Suppressor macrophage (primary cell): Measurements from ENCODE around the gene DLGAP5.

Experiments used
- DNase-seq, 4 experiments: peaks; one replicate each; pipeline ENCODE4 v3.0.0-alpha.2; 2020 to 2022
- total RNA-seq, 17 experiments: gene quantifications; one replicate each; lab custom pipeline; 2026; ENCODE audit warnings: mixed read lengths in 6 of 17, inconsistent platforms in 3 of 17; lab: John Stamatoyannopoulos, UW

The DLGAP5 gene, protein sequence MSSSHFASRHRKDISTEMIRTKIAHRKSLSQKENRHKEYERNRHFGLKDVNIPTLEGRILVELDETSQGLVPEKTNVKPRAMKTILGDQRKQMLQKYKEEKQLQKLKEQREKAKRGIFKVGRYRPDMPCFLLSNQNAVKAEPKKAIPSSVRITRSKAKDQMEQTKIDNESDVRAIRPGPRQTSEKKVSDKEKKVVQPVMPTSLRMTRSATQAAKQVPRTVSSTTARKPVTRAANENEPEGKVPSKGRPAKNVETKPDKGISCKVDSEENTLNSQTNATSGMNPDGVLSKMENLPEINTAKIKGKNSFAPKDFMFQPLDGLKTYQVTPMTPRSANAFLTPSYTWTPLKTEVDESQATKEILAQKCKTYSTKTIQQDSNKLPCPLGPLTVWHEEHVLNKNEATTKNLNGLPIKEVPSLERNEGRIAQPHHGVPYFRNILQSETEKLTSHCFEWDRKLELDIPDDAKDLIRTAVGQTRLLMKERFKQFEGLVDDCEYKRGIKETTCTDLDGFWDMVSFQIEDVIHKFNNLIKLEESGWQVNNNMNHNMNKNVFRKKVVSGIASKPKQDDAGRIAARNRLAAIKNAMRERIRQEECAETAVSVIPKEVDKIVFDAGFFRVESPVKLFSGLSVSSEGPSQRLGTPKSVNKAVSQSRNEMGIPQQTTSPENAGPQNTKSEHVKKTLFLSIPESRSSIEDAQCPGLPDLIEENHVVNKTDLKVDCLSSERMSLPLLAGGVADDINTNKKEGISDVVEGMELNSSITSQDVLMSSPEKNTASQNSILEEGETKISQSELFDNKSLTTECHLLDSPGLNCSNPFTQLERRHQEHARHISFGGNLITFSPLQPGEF
- total RNA-seq = 3.3 to 51.3 (median 14.1) reads per million in 17 experiments

DNA sequence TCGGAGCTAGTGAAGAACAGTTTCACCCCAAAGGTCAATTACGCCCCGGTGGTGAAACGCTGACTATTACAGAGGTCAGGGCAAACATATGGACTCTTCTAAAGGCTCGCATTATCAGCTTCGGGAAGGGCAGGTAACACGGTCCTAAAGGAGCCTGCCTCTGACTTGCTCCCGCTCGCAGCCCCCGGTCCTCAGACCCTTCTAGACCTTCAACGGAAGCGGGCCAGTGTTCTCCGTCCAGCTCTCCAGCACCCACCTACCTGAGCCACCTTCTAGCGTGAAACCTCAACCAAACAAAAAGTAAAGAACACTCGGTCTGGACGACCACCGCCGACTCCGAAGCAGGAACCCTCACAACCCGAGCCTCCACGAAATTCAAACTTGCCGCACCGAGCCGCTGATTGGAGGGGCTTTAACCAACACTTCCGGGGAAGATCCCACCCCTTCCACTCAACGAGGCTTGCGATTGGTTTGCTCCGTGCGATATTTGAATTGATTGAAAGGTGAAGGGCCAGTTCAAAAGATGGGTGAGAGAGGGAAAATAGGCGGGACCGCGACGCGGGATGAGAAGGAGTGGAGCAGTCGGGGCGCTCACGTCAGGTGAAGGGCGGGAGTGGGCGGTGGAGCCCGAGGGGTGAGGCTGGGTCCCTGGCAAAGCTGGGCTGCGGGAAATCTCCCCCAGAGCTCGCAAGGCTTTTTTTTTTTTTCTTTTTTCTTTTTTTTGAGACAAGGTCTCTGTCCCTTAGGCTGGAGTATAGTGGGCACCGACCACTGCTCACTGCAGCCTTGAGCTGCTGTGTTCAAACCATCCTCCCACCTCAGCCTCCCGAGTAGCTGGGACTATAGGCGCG lies at the start of gene DLGAP5:
Gene DLGAP5 (minus strand): TSS at position 383 of the 851 bp plus-strand sequence. CDS start 2,406 bp downstream, outside the sequence.
- DNase-seq = peak; percentile 93 to 95 (median 94)

DNA sequence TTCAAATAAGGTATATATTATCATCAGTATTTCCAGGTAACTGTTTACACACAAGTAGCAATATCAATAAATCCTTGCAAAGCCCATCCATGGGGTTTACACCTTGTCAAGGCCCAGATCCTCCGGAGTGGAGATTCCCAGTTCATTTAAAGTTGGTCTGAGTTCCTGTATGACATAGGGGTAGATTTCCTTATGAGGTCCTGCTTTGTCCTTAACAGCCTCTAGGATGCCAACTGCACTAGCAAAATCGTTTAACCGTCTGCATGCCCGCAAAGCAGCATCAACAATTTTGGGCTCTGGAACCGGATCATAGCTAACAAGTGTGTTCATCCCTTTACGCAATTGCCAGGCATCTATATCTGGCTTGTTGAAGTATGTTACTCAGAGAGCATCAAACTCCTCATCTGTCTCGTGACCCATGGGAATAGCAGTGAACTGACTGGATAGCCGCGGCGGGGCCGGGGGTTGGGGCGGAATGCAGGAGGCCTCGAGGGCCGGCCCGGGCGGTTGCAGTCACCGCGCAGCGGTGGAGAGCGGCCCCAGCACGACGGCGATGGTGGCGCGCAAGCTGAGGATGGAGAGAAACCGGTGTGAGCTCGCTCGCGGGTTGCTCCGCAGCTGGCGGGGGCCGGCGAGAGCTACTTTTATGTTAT lies 49.3 kb upstream of the DLGAP5 start:
- DNase-seq = no peak

DNA sequence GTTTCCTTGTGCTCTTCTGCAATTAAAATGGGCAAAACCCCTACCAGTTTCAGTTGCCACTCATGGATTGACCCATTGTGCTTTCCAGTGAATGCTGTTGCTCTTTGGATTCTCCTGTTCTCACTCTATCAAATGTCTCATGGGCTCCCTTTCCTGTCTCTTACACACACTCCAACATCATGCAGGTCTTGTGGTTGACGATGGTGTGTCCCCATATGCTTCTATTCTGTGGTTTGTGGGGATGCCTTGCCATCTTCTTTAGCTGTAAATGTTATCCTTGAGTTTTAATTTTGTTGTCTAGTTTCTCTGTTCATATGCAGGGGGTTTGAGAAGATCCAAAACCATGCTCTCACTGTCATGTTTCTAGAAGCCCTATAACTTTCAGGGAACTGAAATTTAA lies 47.9 kb upstream of the DLGAP5 start:
- no peak for DNase-seq

DNA sequence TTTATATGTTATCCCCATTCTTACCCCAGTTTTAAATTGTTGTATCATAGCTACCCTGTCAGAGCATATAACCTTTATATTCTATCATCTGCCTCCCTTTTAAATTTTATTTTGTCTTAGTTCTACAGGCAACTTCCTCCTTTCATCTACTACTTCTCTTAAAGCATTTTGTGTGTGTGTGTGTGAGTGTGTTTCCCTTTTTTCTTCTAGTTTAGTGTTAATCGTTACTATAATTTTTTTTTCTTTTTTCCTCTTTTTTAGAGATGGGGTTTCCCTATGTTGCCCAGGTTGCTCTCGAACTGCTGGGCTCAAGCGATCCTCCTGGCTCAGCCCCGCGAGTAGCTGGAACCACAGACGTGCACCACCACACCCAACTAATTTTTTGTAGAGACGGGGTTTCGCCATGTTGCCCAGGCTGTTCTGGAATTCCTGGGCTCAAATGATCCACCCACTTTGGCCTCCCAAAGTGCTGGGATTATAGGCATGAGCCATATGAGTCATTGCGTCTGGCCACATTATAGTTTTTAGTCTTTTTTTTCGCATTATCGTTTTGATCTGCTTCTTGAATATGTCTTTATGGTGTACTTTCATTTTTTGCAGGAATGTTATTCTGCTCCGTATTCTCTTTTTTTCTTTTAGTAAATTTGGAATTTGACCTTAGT lies 46.8 kb upstream of the DLGAP5 start:
- DNase-seq = peak; percentile 45 to 94 (median 88)

DNA sequence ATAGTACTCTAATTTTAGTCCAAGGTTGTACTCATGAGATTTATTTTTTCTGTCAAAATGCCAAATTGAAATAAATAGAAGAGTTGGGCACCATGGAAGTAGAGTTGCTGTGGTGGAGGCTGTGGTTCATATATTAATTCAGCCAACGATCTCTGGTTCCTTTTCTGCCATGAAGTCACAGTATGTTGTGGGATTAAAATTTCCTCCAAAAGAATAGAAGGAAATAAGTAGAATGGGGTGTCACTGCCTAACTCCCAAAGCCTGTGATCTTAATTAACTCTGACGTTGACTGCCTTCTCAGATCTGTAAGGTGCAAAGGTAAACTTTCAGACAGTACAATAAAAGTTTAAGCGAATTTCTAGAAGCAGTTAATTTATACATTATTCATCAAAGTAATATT lies 42.2 kb upstream of the DLGAP5 start:
- DNase-seq = no peak

DNA sequence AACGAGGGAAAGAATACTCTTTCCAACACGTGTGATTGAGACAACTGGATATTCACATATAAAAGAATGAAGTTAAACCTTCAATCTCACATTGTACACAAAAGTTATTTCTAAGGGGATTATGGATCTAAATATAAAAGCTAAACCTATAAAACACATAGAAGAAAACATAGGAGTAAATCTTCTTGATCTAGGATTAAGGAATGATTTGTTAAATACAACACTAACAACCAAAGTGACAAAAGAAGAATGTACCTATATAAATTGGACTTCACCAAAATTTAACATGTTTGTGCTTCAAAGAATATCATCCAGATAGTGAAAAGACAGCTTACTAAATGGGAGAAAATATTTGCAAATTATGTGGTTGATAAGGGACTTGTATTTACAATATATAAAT lies 36.9 kb upstream of the DLGAP5 start:
- DNase-seq = no peak

DNA sequence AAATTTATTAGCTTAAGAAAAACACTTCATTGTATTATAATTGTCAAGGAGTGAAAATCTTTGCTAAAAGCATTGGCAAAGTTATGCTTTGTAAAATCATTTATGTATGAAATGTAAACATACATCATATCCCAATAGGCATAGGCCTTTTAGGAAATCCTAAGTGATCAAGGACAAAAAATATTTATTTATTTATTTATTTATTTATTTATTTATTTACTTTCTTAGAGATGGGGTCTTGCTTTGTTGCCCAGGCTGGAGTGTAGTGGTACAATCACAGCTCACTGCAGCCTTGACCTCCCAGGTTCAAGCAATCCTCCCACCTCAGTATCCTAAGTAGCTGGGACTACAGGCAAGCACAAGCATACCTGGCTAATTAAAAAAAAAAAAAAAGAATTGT lies 32.0 kb upstream of the DLGAP5 start:
- DNase-seq = no peak

DNA sequence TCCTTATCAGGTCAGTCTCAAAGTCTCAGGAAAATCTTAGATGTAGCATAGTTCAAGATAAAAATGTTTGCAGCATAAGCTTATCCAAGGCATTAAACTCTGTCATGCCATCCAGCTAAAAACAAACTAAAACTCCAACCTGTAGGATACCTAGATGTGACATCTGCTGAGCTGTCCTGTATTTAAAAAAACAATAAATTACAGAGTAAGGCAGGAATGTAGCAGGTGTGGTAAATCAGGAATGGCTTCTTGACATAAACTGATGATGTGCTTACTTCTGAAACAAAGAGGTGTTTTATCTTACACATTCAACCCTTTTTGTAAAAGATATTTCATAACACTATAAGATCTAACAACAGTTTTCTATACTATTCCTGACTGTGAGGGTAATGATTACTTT lies 30.6 kb upstream of the DLGAP5 start:
- DNase-seq = no peak

DNA sequence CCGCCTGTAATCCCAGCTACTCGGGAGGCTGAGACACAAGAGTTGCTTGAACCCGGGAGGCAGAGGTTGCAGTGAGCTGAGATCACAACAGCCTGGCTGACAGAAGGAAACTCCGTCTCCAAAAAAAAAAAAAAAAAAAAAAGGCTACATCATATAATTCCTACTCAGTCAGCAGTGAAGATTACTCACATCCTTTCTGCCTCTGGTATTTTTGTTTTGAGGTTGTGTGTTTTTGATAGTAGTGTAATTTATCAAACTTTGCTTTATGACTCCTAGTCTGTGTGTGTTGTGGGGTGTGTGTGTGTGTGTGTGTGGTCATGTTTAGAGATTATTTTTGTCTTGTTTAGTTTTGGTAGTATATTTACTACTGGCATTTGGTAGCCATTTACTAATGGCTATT lies 29.8 kb upstream of the DLGAP5 start:
- peak in 1 of 4 experiments; percentile 7 for DNase-seq

DNA sequence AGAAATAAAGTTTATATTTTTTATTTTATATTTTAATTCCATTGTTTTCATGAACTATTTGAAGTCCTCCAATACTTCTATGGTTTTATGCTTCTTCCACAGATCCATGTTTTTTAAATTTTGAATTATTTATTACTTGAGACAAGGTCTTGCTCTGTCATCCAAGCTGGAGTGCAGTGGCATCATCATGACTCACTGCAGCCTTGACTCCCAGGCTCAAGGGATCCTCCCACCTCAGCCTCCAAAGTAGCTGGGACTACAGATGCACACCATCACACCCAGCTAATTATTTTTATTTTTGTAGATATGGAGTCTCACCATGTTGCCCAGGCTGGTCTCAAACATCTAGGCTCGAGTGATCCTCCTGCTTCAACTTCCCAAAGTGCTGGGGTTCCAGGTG lies 28.8 kb upstream of the DLGAP5 start:
- no peak for DNase-seq

DNA sequence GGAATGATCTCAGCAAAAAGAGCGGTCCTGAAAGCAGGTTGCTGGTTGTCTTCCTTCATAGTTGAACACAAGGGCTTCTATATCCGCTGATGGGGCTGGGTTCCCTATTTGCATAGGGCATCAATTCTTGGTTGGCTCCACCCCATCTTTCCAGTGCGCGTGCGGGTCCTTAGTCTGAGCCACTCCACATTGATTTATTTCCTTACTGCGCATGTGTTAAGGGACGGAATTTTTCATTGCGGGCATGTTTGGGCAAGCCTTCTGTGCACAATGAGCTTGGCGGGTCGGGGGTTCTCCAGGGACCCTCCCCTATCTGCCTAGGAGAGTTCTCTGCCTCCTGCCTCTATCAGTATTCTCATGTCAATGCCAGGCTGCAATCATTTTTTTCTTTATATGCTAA lies 21.2 kb upstream of the DLGAP5 start:
- no peak for DNase-seq

DNA sequence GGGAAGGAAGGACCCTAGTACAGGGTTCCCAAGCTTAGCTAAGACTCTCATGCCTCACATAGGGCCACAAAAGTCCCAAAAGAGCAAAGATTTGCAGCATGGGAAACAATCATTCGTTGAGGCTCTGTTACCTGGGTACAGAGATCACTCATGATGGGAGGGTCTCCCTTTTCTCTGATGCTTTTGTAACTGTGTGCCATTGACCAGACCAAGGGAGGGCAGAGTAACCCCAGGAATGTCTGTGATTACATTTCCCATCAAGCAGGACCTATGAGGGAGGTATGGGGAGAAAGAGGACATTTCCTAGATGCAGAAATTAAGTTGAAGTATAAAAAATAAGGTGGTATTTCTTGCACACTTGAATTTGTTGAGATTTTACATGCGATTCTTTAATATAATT lies 16.4 kb upstream of the DLGAP5 start:
- DNase-seq = no peak

DNA sequence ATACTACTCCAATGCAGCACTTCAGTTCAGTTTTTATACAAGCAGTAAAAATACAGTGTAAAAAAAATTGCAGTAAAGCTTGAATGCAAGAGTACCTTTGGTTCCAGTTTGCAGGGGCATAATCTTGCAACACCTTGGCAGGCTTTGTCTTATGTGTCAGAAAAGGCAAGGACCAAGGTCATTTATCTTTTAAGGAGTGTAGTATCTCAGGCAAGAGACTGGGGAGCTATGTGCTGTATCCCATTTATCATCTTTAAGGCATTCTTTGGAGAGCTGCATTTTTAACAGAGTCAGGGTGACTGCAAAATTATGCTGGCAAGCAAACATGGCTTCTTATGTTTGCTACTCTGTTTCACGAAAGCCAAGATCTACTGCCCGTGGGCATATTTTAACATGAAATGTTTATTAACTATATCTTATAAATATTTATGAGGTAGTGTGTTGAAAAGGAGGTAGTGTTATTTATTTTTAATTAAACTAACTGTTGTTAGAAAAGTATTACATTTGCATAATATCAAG lies 14.8 kb upstream of the DLGAP5 start:
- DNase-seq = no peak

DNA sequence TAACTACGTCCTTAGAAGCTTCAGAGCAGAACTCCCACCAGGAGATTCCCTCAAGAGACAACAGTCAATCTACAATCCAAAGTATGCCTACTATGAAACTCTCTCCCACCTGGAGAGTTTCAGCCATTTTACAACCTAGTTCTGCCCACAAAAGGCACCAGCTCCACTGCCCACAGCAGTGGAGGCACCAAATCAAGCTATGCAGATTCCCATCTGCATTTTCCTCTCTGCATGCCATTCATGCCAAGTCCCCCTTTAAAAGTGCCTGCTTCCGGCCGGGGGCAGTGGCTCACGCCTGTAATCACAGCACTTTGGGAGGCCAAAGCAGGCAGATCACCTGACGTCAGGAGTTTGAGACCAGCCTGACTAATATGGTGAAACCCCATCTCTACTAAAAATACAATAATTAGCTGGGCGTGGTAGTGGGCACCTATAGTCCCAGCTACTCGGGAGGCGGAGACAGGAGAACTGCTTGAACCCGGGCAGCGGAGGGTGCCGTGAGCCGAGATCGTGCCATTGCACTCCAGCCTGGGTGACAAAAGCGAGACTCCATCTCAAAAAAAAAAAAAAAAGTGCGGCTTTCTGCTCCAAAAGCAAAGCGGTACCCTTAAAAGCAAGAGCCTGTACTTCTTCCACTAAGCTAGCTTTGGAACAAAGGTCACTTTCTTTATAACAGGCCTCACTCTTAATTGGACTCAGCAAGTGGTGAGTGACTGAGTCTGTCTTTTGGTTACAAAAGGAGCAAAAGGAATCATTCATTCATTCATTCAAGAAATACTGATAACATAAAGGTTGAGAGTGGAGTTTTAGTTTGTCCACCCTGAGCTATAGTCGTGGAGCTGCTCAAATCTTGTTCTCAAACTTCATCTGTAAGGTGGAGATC lies 10.1 kb upstream of the DLGAP5 start:
- DNase-seq = no peak

DNA sequence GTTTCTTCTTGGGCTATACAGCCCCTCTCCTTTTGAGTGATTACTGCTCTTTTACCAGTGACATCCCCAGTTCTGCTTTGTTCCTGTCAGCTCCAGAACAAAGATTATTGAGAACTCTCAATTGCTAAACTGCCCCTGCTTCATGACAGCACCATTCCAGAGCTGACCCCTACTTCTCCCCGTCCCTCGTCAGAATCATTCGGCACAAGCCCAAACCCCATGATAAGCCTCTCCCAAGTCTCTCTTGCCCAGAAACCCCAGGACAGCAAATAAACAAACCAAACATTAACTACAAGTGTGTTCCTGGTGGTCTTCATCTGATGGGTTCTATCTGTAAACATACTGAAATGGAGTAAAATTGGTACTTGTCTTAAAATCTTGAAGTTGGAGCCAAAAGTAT lies 9.3 kb upstream of the DLGAP5 start:
- DNase-seq = no peak

DNA sequence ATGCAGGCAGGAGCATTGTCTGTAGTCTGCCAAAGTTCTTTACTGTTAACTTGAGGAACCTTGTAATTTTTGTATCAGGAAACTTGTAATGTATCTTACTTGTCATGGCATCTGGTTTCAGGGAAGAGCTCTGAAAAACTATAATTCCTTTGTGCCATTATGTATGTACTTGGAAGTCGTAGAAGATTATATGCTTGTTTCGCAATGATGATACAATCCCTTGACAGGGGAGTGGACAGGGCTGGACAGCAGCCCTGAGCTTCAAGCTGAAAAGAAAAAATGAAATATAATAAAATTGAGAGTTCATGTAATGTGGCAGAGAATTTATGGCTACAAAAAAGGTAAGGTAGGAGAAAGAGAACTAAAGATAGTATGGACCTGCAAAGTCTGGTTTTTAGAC lies 7.4 kb upstream of the DLGAP5 start:
- no peak for DNase-seq

DNA sequence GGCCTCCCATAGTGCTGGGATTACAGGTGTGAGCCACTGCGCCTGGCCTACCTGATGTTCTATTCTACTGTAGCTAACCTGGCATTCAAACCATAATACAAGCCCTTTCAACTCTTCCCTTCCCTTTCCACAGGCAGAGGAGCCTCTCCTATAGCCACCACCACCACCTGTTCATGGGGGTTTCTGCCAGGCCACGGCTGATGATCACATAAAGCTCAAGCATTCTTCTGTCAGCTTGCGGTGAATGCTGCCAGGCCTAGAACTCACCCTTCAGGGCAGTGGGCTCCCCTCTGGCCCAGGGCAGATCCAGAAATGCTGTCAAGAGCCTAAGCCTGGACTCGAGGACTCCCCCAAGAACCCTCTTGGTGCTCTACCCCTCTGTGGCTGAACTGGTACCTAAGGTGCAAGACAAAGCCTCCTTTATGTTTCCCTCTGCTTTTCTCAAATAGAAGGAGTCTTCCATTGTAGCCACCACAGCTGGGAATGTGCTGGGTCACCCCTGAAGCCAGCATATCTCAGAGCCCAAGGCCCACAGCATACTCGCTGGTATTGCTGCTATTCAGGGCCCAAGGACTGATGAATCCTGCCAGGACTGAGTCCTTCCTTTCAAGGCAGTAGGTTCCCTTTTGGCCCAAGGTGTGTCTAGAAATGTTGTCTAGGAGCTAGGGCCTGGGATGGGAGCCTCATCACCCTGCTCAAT lies 3.4 kb upstream of the DLGAP5 start:
- DNase-seq = no peak

DNA sequence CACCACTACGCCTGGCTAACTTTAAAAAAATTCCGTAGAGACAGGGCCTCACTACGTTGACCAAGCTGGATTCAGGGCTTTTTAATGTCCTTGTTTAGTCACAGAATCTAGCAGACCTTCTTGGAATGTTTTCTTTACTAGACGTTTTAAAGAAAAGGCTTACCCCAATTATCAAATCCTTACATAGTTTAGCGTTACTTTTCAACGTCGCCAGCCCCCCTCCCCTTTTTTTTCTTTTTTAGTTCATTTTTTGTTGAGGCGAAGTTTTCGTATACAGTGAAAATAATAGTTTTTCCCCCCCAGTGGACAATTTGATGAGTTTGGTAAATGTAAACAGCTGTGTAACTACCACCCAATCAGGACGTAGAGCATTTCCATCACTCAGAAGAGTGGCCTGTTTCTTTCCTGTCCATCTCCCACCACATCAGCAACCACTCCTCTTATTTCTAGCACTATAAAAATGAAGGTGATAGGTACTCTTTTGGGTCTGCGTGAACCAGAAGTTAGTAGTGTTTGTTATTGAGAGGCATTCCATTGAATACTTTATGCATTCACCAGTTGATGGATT lies 753 bp upstream of the DLGAP5 start:
- no peak for DNase-seq

DNA sequence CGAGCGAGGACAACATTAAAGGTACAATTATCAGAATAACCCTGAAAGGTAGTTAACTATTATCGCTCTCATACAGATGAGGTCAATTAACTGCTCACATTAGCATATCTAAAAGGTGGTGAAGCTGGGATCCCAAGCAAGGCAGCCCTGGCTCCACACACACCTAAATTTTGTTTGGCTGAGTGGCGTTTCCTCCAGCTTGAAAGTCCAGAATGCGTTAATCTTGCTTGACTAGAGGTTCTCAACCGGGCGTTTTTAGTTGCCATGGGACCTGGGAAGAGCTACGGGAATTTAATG lies 531 bp downstream of the DLGAP5 start:
- DNase-seq = peak in 1 of 4 experiments; percentile 4
